Thyroid gland (tissue), 4 donors: ENCODE results near the gene HMCN2.

ENCODE experiments used
- CTCF ChIP-seq, 6 experiments: fragments of 200-600 bp in 3 of 6; fragments of 450-650 bp in 3 of 6; sonication (generic) in 3 of 6; IDR thresholded peaks; one replicate each; pipeline ENCODE4 v1.5.1; 2016 to 2019; ENCODE audit warnings: antibody characterized with exemption in 6 of 6, mild to moderate bottlenecking in 2 of 6, inconsistent platforms in 1 of 6, moderate library complexity in 1 of 6
- POLR2A ChIP-seq, 2 donors: fragments of 450-650 bp; IDR thresholded peaks; one replicate each; pipeline ENCODE4 v1.6.1; 2017; ENCODE audit warnings: antibody characterized with exemption in 2 of 2, mild to moderate bottlenecking in 2 of 2, moderate library complexity in 1 of 2

GRCh38 chr9:130287736-130288135 is 22.2 kb downstream of the HMCN2 start:
- TF ChIP-seq CTCF (IDR thresholded peaks at IDR 0.05): no peak
- TF ChIP-seq POLR2A (IDR thresholded peaks at IDR 0.05): no peak
